ENCODE measurements around the gene PTGER1.

PTGER1 gene

DNA sequence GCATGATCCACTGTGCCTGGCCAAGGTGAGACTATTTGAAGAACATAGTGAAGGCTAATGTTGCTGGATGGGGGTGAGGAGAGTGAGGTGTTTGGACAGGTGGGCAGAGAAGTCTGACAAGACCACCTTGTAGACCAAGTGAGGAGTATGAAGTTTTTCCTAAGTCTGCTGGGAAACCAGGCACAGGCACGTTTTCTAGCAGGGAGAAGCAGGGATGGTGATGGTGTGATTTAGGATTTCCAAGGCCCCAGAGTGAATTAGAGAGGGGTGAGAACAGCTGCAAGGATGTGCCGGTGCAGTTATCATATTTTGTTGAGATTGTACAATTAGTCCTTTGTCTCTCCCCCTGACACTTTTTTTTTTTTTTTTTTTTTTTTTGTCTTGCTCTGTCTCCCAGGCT is 47.7 kb downstream of the PTGER1 start:
- peaks cover 16% of the 10 kb centered on the region for H3K4me1 Mint-ChIP-seq
- H3K9me3 Mint-ChIP-seq = no peaks in the 10 kb centered on the region
- H3K36me3 Mint-ChIP-seq = no peaks in the 10 kb centered on the region
- ATAC-seq (no peak), DNase-seq (ENCODE audit: low spot score in 2 of 2) (no peak)
- no peak overlapping the region for H3K4me3 Mint-ChIP-seq
- H3K27ac Mint-ChIP-seq = no peak overlapping the region

DNA sequence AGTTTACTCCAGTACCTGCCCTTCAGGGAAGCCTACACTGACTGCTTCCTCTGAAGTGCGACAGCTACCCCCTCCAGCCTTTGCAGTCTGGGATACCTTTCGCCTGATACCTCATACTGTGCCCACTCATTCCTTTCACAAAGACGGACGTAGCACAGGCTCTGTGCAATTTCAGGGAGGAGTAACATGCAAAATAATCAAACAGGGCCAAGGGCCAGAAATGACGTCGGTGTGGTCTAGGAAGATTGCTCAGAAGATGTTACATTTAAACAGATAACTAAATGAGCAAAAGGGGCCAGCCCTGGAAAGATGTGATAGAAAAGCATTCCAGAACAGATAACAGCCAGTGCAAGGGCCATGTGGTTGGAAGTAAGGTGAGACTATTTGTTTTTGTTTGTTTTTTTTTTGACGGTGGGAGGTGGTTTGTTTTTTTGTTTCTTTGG is 49.4 kb downstream of the PTGER1 start:
- ATAC-seq (no peak), DNase-seq (ENCODE audit: low spot score in 2 of 2) (no peak)
- Mint-ChIP-seq H3K9me3 (no peaks in the 10 kb centered on the region), H3K36me3 (peaks cover under 1% of the 10 kb centered on the region), H3K4me1 (peaks cover 3% of the 10 kb centered on the region), H3K27ac (no peak overlapping the region), H3K4me3 (no peak overlapping the region)

Data from stimulated activated effector memory CD8-positive, alpha-beta T cell treated with anti-CD3 and anti-CD28 coated beads, Interleukin-12 subunit alpha, Interleukin-12 subunit beta, amount 100 ng/mL, for 72 hours (primary cell).